A549 (cell line): ENCODE measurements around the gene BCL11B.

Experiments used
- CEBPB ChIP-seq, 2 experiments: fragments of >200 bp in 1 of 2; sonication (Bioruptor Twin) in 1 of 2; formaldehyde crosslinking in 1 of 2; IDR thresholded peaks; 2 replicates each; pipeline ENCODE4 v1.6.1; 2012 to 2016
- NR3C1 ChIP-seq: fragments of >200 bp; sonication (Bioruptor Twin); formaldehyde crosslinking; IDR thresholded peaks from 3 replicates; pipeline ENCODE4 v1.6.1; 2017
- TF ChIP-seq, protein P1 (sequence below): fragments of >200 bp; sonication (Bioruptor Twin); formaldehyde crosslinking; IDR thresholded peaks from 3 replicates; pipeline ENCODE4 v1.5.1; 2016

DNA sequence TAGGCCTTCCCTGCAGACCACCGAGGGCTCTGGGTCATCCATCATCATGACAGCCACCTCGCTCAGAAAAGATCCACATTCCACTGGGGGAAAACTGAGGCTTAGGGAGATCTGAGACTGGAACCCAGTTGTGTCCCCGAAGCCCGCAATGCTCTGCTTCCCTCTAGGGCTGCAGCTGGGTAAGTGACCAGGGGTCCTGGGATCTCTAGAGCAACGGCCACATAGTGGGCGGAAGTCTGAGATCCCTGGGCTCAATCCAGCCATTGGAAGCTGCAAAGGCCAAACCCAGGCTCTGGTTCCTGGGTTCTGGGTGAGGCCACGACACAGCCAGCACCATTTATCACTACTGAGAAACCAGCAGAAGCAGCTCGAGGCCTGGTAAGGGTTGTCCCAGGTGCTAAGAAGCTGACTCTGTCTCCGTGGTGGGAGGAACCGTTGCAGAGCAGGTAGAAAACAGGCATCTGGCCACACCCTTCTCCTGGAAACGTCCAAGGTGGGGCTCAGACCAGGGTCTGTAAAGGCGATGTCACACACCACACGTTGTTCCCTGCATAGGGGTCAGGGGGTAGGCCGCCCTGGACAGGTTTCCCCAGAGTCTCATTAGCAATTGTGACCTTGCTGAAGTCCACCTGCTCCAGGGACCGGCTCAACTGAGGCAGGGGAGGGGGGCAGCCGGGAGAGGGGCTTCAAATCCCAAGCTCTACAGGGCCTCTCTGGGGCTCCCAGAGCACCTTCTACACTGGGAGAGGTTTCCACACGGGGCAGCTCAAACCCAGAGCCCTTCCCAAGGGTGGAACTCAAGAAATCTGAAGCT lies 38.6 kb downstream of the BCL11B start:
- TF ChIP-seq CEBPB (IDR thresholded peaks at IDR 0.05) (no peak), NR3C1 (no peak)
- TF ChIP-seq, protein P1, sequence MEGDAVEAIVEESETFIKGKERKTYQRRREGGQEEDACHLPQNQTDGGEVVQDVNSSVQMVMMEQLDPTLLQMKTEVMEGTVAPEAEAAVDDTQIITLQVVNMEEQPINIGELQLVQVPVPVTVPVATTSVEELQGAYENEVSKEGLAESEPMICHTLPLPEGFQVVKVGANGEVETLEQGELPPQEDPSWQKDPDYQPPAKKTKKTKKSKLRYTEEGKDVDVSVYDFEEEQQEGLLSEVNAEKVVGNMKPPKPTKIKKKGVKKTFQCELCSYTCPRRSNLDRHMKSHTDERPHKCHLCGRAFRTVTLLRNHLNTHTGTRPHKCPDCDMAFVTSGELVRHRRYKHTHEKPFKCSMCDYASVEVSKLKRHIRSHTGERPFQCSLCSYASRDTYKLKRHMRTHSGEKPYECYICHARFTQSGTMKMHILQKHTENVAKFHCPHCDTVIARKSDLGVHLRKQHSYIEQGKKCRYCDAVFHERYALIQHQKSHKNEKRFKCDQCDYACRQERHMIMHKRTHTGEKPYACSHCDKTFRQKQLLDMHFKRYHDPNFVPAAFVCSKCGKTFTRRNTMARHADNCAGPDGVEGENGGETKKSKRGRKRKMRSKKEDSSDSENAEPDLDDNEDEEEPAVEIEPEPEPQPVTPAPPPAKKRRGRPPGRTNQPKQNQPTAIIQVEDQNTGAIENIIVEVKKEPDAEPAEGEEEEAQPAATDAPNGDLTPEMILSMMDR: no peak
